GM12801 (cell line): ENCODE results near the gene GUF1.

Experiments used
- CTCF ChIP-seq: IDR thresholded peaks from one replicate; pipeline ENCODE4 v1.5.1; 2011; ENCODE audit warnings: control low read depth; ENCODE audit not compliant: insufficient read length; ENCODE audit errors: extremely low read depth

The GUF1 gene

GRCh38 chr4:44671636-44672035 is 6.6 kb upstream of the GUF1 start:
- TF ChIP-seq CTCF, result no peak

GRCh38 chr4:44674471-44674870 is 3.7 kb upstream of the GUF1 start:
- TF ChIP-seq CTCF, result no peak

- TF ChIP-seq CTCF, result no peak
These were observed 2.9 kb upstream of the GUF1 start for GRCh38 chr4:44675366-44675765.

GRCh38 chr4:44679060-44679459 is 840 bp downstream of the GUF1 start:
- TF ChIP-seq CTCF, result no peak

- TF ChIP-seq CTCF, result no peak
These were observed 6.4 kb downstream of the GUF1 start for GRCh38 chr4:44684648-44685047.

- no peak for TF ChIP-seq CTCF
These were observed 22.2 kb downstream of the GUF1 start for GRCh38 chr4:44700427-44700826.

- TF ChIP-seq CTCF, result no peak
These were observed 22.8 kb downstream of the GUF1 start for GRCh38 chr4:44701037-44701436.

- TF ChIP-seq CTCF, result no peak
These were observed 26.5 kb downstream of the GUF1 start for GRCh38 chr4:44704673-44705072.
